Hepatocyte (in vitro differentiated cells): ENCODE measurements around the gene USP17L29.

ENCODE experiments used
- CTCF ChIP-seq: fragments of 200-600 bp; sonication (generic); IDR thresholded peaks from 2 replicates; pipeline ENCODE4 v1.5.1; 2016; ENCODE audit warnings: antibody characterized with exemption, mild to moderate bottlenecking; ENCODE audit not compliant: poor library complexity
- EZH2 ChIP-seq: fragments of 200-600 bp; sonication (generic); IDR thresholded peaks from 2 replicates; pipeline ENCODE4 v1.6.1; 2016; ENCODE audit warnings: antibody characterized with exemption, mild to moderate bottlenecking, borderline replicate concordance

- TF ChIP-seq CTCF: no peak
- TF ChIP-seq EZH2: no peak
These were observed 30.7 kb downstream of the USP17L29 start for GRCh38 chr4:9384126-9384525.
